HCT116 (cell line): ENCODE measurements around the gene SLC16A7. TPM values are rescaled to one million over a fixed set of nuclear protein-coding genes. Genes with fewer than 3 reads are reported as not detected.

Source experiments
- ATAC-seq: fragments of 200-7000 bp; cut with Tn5 transposase; 2 replicates; pipeline ENCODE4 v1.9.1; 2020; ENCODE audit warnings: mild to moderate bottlenecking, moderate library complexity
- BruUV-seq: library from RNA; stranded (reverse); fragments of 400-500 nt; replicated peaks from 2 replicates; lab custom pipeline; 2021; lab: Mats Ljungman, UMichigan
- CTCF ChIA-PET: fragments of 300-600 bp; sonication (Branson Sonifier 250); formaldehyde crosslinking; loops from one replicate; lab custom pipeline; 2021; ENCODE audit warnings: antibody characterized with exemption; lab: Charles Lee
- POLR2A ChIA-PET: fragments of 300-600, 350-600 bp; sonication (Branson Sonifier 250); formaldehyde crosslinking; loops from one replicate; lab custom pipeline; 2021; ENCODE audit warnings: antibody characterized with exemption; lab: Charles Lee
- RAD21 ChIA-PET, 2 experiments: fragments of 300-600 bp; sonication (Branson Sonifier 250); formaldehyde crosslinking; loops; one replicate each; lab custom pipeline; 2023; ENCODE audit warnings: low total read pairs in 2 of 2; ENCODE audit not compliant: uncharacterized antibody in 2 of 2, unreplicated experiment in 2 of 2, low non-redundant PET in 1 of 2; lab: Charles Lee
- DNase-seq: peaks from one replicate; pipeline ENCODE4 v3.0.0-alpha.2; 2010; ENCODE audit warnings: low read depth, low spot score
- H2AFZ ChIP-seq: fragments of 200-600 bp; shearing (Covaris generic), sonication (generic); 2 replicates; pipeline ENCODE4 v1.6.1; 2017; ENCODE audit warnings: low read depth, mixed run types, mixed read lengths, antibody characterized with exemption, low read length; ENCODE audit not compliant: poor library complexity, severe bottlenecking
- H3K27ac ChIP-seq: 2 replicates; pipeline ENCODE4 v1.5.1; 2012; ENCODE audit warnings: low read depth, low read length
- H3K27me3 ChIP-seq: fragments of 200-600 bp; sonication (generic); 2 replicates; pipeline ENCODE4 v1.6.1; 2016; ENCODE audit warnings: mixed run types, low read length, mixed read lengths; ENCODE audit not compliant: insufficient read depth
- H3K36me3 ChIP-seq, 2 experiments: fragments of 200-500 bp in 1 of 2; fragments of 200-600 bp in 1 of 2; sonication (Bioruptor generic) in 1 of 2; sonication (generic) in 1 of 2; 2 replicates each; pipeline versions ENCODE4 v1.5.1 to v1.6.1; 2014 to 2016; ENCODE audit warnings: low read length in 2 of 2, inconsistent platforms in 1 of 2, mixed read lengths in 1 of 2, mixed run types in 1 of 2; ENCODE audit not compliant: insufficient read depth in 2 of 2, control insufficient read depth in 1 of 2
- H3K4me1 ChIP-seq, 2 experiments: fragments of 200-600 bp in 1 of 2; sonication (generic) in 1 of 2; 2 replicates each; pipeline versions ENCODE4 v1.5.1 to v1.6.1; 2012 to 2017; ENCODE audit warnings: low read length in 2 of 2, inconsistent platforms in 1 of 2, mild to moderate bottlenecking in 1 of 2, mixed read lengths in 1 of 2, mixed run types in 1 of 2, moderate library complexity in 1 of 2; ENCODE audit not compliant: insufficient read depth in 2 of 2, control insufficient read depth in 1 of 2
- H3K4me2 ChIP-seq: fragments of 200-600 bp; sonication (generic); 2 replicates; pipeline ENCODE4 v1.6.1; 2017; ENCODE audit warnings: mixed run types, low read length, mixed read lengths
- H3K4me3 ChIP-seq, 2 experiments: fragments of 200-600 bp in 1 of 2; sonication (generic) in 1 of 2; replicated peaks in 1 of 2; 2 replicates each; pipeline ENCODE4 v1.5.1; 2011 to 2016; ENCODE audit warnings: low read length in 2 of 2, control low read depth in 1 of 2, low read depth in 1 of 2, mild to moderate bottlenecking in 1 of 2, mixed read lengths in 1 of 2, mixed run types in 1 of 2
- H3K79me2 ChIP-seq: fragments of 200-600 bp; sonication (generic); 2 replicates; pipeline ENCODE4 v1.6.1; 2017; ENCODE audit warnings: mild to moderate bottlenecking, mixed run types, low read length, moderate library complexity, mixed read lengths; ENCODE audit not compliant: insufficient read depth
- H3K9ac ChIP-seq: fragments of 200-600 bp; sonication (generic); 2 replicates; pipeline ENCODE4 v1.6.1; 2016; ENCODE audit warnings: low read length, mixed read lengths
- H3K9me2 ChIP-seq: fragments of 200-600 bp; sonication (generic), shearing (Covaris generic); 2 replicates; pipeline ENCODE4 v1.6.1; 2017; ENCODE audit warnings: mixed run types, mild to moderate bottlenecking, moderate library complexity; ENCODE audit not compliant: insufficient read depth
- H3K9me3 ChIP-seq, 2 experiments: fragments of 200-500 bp in 1 of 2; fragments of 200-600 bp in 1 of 2; sonication (Bioruptor generic) in 1 of 2; sonication (generic) in 1 of 2; 2 replicates each; pipeline ENCODE4 v1.6.1; 2014 to 2017; ENCODE audit warnings: low read length in 2 of 2, mixed read lengths in 2 of 2, inconsistent platforms in 1 of 2, low read depth in 1 of 2, mild to moderate bottlenecking in 1 of 2, mixed run types in 1 of 2, moderate library complexity in 1 of 2; ENCODE audit not compliant: control insufficient read depth in 1 of 2, insufficient read depth in 1 of 2
- H4K20me1 ChIP-seq: fragments of 200-600 bp; sonication (generic), shearing (Covaris generic); 2 replicates; pipeline ENCODE4 v1.6.1; 2017; ENCODE audit warnings: mixed run types, mild to moderate bottlenecking, moderate library complexity; ENCODE audit not compliant: insufficient read depth
- CBX3 ChIP-seq: IDR thresholded peaks from 2 replicates; pipeline ENCODE4 v1.6.1; 2012; ENCODE audit warnings: low read depth
- CEBPB ChIP-seq: IDR thresholded peaks from 2 replicates; pipeline ENCODE4 v1.6.1; 2012; ENCODE audit warnings: low read depth
- CTCF ChIP-seq, 3 experiments: fragments of 200-600 bp in 1 of 3; sonication (generic) in 1 of 3; IDR thresholded peaks in 2 of 3; conservative IDR thresholded peaks in 1 of 3; 2 replicates each; pipeline ENCODE4 v1.5.1; 2012 to 2017; ENCODE audit warnings: low read depth in 2 of 3, low read length in 2 of 3, antibody characterized with exemption in 1 of 3, borderline replicate concordance in 1 of 3, control low read depth in 1 of 3, mild to moderate bottlenecking in 1 of 3, mixed read lengths in 1 of 3, mixed run types in 1 of 3, moderate library complexity in 1 of 3; ENCODE audit not compliant: insufficient read depth in 1 of 3
- ELF1 ChIP-seq: IDR thresholded peaks from 2 replicates; pipeline ENCODE4 v1.6.1; 2012; ENCODE audit warnings: low read depth, borderline replicate concordance
- SIN3A ChIP-seq: IDR thresholded peaks from 2 replicates; pipeline ENCODE4 v1.6.1; 2012; ENCODE audit warnings: low read depth
- SP1 ChIP-seq: IDR thresholded peaks from 2 replicates; pipeline ENCODE4 v1.6.1; 2012; ENCODE audit warnings: low read depth
- ZBTB33 ChIP-seq: IDR thresholded peaks from 2 replicates; pipeline ENCODE4 v1.6.1; 2011; ENCODE audit warnings: mild to moderate bottlenecking, low read length, moderate library complexity; ENCODE audit not compliant: insufficient replicate concordance; ENCODE audit errors: extremely low read depth
- ZNF274 ChIP-seq: fragments of 200-500 bp; sonication (Bioruptor generic); IDR thresholded peaks from 2 replicates; pipeline ENCODE4 v1.6.1; 2014; ENCODE audit warnings: mild to moderate bottlenecking, low read depth, low read length, inconsistent platforms
- intact Hi-C: fragments of 100-400 bp; cut with micrococcal nuclease; formaldehyde crosslinking; loops from 2 replicates; pipeline ENCODE4 v1.10.0; 2022
- total RNA-seq: library from RNA; stranded (reverse); gene quantifications from one replicate; pipeline ENCODE4 v1.2.1, GENCODE V29; 2021; ENCODE audit not compliant: unreplicated experiment

SLC16A7 gene
- total RNA-seq, 1 experiment from 2014 or later = 10.0 TPM

GRCh38 chr12:59708064-59708463, 112.2 kb downstream of the SLC16A7 start:
- CTCF ChIA-PET = no interaction called here
- POLR2A ChIA-PET = no interaction called here
- intact Hi-C loops = no loop called here

More at GRCh38 chr12:59708064-59708463, 112.2 kb downstream of the SLC16A7 start:
- H3K36me3 ChIP-seq = no peaks in the 10 kb centered on the region
- BruUV-seq = no TSS peak
- H3K27ac ChIP-seq = no peak overlapping the region
- ATAC-seq (no peak), DNase-seq (peak; percentile 1)
- no peaks in the 10 kb centered on the region for H3K9me2 ChIP-seq
- H3K4me1 ChIP-seq = peaks cover 0 to 6% of the 10 kb centered on the region in 2 experiments; a peak in 2 of 4 replicates
- no peak overlapping the region for H3K9ac ChIP-seq
- RAD21 ChIA-PET = no interaction called here
- no peaks in the 10 kb centered on the region for H4K20me1 ChIP-seq
- H3K4me3 ChIP-seq = no peak overlapping the region
- no peak for TF ChIP-seq CEBPB
- no peak for TF ChIP-seq SP1
- no peak for TF ChIP-seq CBX3
- no peak for TF ChIP-seq ELF1
- no peak for TF ChIP-seq SIN3A
- no peak for TF ChIP-seq ZNF274
- TF ChIP-seq CTCF (IDR thresholded peaks at IDR 0.05 in 2 of 3, conservative IDR thresholded peaks at IDR 0.05 in 1 of 3; ENCODE audit: borderline replicate concordance in 1 of 3, insufficient read depth in 1 of 3, low read depth in 2 of 3, low read length in 2 of 3) = no peak
- no peak for TF ChIP-seq ZBTB33
- H2AFZ ChIP-seq = no peak overlapping the region
- H3K9me3 ChIP-seq = no peaks in the 10 kb centered on the region
- H3K4me2 ChIP-seq = no peak overlapping the region
- no peaks in the 10 kb centered on the region for H3K79me2 ChIP-seq
- no peaks in the 10 kb centered on the region for H3K27me3 ChIP-seq
